Measurements from ENCODE around the gene NSMCE4A. TPM values are rescaled to one million over a fixed set of nuclear protein-coding genes. Genes with fewer than 3 reads are reported as not detected.

Gene NSMCE4A
- total and polyA plus RNA-seq, 2 donors (not counting 3 experiments of a cell fraction or from before 2014, with no cell fraction given) = 36.8 to 51.0 TPM

DNA sequence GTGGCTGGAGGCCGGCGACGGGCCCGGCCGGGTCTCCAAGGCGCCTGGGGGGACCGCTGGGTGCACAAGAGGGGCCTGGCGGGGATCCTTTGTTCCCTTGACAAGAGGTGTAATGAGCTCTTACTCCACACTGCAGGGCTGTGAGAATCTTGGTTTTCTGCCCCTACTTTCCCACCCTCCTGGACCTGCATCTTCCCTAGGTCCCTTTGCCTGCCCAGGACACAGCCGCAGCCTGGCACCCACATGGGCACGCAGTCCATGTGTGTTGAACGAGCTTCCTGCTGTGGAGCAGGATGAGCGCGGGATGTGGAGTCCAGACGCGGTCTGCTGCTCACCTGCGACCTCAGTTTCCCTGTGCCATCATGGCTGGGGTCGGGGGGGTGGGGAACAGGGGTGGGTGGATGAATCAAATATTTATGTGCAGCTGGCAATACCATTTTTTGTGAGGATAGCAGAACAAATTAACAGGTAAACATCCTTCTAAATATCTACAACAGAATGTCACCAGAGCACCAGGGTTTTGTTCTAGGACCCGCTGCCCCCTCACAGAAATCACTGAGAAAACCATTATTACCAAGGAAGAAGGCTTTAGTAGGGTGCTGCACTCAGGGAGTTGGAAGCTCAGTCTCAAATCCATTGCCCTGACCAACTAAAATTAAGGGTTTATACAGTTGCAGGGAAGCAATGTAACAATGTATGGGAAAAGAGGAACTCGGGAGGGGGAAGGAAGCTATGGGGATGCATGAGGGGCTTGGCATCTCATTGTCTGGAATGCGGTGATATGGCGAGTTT lies 474 bp upstream of the NSMCE4A start:
- no peak for FAIRE-seq
- DNase-seq (ENCODE audit: low read depth, low spot score) = no peak
- H3K4me2 ChIP-seq (ENCODE audit: insufficient read depth, low read length) = peak overlapping the region; percentile 95
- H3K4me3 ChIP-seq (replicated peaks in 1 of 3; ENCODE audit: insufficient read depth in 1 of 3, low read depth in 1 of 3, low read length in 3 of 3) = peak overlapping the region; percentile 80 to 92 (median 85)
- ChIA-PET CTCF (interaction anchor here (0.8 to 2.1 kb wide), 4 partner anchors 16 to 138 kb away, joined by 3 to 6 read pairs (median 4); no protein-coding TSS in a partner anchor), POLR2A (no interaction called here)
- no TSS peak for BruUV-seq (replicated peaks)
- H2AFZ ChIP-seq (ENCODE audit: low read depth, low read length) = peak overlapping the region; percentile 83
- TF ChIP-seq, protein P1, sequence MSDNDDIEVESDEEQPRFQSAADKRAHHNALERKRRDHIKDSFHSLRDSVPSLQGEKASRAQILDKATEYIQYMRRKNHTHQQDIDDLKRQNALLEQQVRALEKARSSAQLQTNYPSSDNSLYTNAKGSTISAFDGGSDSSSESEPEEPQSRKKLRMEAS (IDR thresholded peaks at IDR 0.05; ENCODE audit: insufficient read depth, insufficient read length) = no peak
- TF ChIP-seq GATA2 (IDR thresholded peaks at IDR 0.05; ENCODE audit: insufficient read depth, insufficient read length, low read depth, low read length) = no peak
- no peak for TF ChIP-seq JUN (IDR thresholded peaks at IDR 0.05; ENCODE audit: borderline replicate concordance, insufficient read depth, insufficient read length, low read depth)
- no peak for TF ChIP-seq MYC (IDR thresholded peaks at IDR 0.05; ENCODE audit: low read depth, low read length)
- TF ChIP-seq FOS (IDR thresholded peaks at IDR 0.05; ENCODE audit: borderline replicate concordance, insufficient read depth, low read length) = no peak
- no peak for TF ChIP-seq EZH2 (IDR thresholded peaks at IDR 0.05; ENCODE audit: borderline replicate concordance, low read depth, low read length, severe bottlenecking)
- no peak for TF ChIP-seq POLR2AphosphoS5 (IDR thresholded peaks at IDR 0.05; ENCODE audit: insufficient read depth, low read depth, low read length)
- TF ChIP-seq, protein P2, sequence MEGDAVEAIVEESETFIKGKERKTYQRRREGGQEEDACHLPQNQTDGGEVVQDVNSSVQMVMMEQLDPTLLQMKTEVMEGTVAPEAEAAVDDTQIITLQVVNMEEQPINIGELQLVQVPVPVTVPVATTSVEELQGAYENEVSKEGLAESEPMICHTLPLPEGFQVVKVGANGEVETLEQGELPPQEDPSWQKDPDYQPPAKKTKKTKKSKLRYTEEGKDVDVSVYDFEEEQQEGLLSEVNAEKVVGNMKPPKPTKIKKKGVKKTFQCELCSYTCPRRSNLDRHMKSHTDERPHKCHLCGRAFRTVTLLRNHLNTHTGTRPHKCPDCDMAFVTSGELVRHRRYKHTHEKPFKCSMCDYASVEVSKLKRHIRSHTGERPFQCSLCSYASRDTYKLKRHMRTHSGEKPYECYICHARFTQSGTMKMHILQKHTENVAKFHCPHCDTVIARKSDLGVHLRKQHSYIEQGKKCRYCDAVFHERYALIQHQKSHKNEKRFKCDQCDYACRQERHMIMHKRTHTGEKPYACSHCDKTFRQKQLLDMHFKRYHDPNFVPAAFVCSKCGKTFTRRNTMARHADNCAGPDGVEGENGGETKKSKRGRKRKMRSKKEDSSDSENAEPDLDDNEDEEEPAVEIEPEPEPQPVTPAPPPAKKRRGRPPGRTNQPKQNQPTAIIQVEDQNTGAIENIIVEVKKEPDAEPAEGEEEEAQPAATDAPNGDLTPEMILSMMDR (IDR thresholded peaks at IDR 0.05; ENCODE audit: extremely low read depth in 1 of 2, insufficient read depth in 1 of 2, low read depth in 1 of 2, low read length in 2 of 2) = no peak
- no peak for TF ChIP-seq POLR2A (IDR thresholded peaks at IDR 0.05; ENCODE audit: low read depth, low read length)
- no peaks in the 10 kb centered on the region for H3K9me3 ChIP-seq (replicated peaks; ENCODE audit: control insufficient read depth, insufficient read depth, low read length)
- intact Hi-C loops (cut with micrococcal nuclease) (loop anchor here (1.0 to 2.0 kb wide), 4 partner anchors 32 to 163 kb away; partner anchors contain the start of gene ATE1), dilution Hi-C loops (cut with MboI; ENCODE audit: extremely low pct_ligation_motif_present, low sequenced_read_pairs) (no loop called here)
- H3K27me3 ChIP-seq (ENCODE audit: control insufficient read depth in 2 of 2, insufficient read depth in 2 of 2, low read length in 2 of 2) = no peaks in the 10 kb centered on the region
- H3K36me3 ChIP-seq (ENCODE audit: control insufficient read depth in 2 of 2, extremely low read depth in 1 of 2, insufficient read depth in 2 of 2, low read length in 2 of 2) = peaks cover 0 to 2% of the 10 kb centered on the region in 2 experiments
- peaks cover 10% of the 10 kb centered on the region for H3K4me1 ChIP-seq (ENCODE audit: control insufficient read depth, extremely low read depth, insufficient read depth, low read length)
- H4K20me1 ChIP-seq (replicated peaks; ENCODE audit: control insufficient read depth, extremely low read depth, insufficient read depth, low read length) = no peaks in the 10 kb centered on the region
- no peaks in the 10 kb centered on the region for H3K9me1 ChIP-seq (replicated peaks; ENCODE audit: control insufficient read depth, extremely low read depth, insufficient read depth, low read length)
- H3K9ac ChIP-seq (replicated peaks; ENCODE audit: extremely low read depth, insufficient read depth, low read length) = peak overlapping the region; percentile 91
- H3K79me2 ChIP-seq (ENCODE audit: control insufficient read depth, insufficient read depth, low read length) = peaks cover 22% of the 10 kb centered on the region
- H3K27ac ChIP-seq (ENCODE audit: insufficient read depth, low read depth, low read length) = peak overlapping the region; percentile 81

Measured in endothelial cell of umbilical vein (primary cell).